HG02973 (cell line): ENCODE results near the gene XKRX.

Experiments used
- ATAC-seq: cut with Tn5 transposase; IDR thresholded peaks from one replicate; pipeline ENCODE4 v1.9.1; 2021; ENCODE audit warnings: moderate library complexity; ENCODE audit not compliant: unreplicated experiment

The XKRX gene

GRCh38 chrX:100928660-100929613 lies at the start of gene XKRX:
Gene XKRX, minus strand, starts transcription at chrX:100928917. Its CDS starts 613 bp downstream, at chrX:100928304.
- ATAC-seq, result peak; percentile 59

- ATAC-seq, result no peak
Observed at GRCh38 chrX:100976211-100976610, 47.5 kb upstream of the XKRX start.

DNA sequence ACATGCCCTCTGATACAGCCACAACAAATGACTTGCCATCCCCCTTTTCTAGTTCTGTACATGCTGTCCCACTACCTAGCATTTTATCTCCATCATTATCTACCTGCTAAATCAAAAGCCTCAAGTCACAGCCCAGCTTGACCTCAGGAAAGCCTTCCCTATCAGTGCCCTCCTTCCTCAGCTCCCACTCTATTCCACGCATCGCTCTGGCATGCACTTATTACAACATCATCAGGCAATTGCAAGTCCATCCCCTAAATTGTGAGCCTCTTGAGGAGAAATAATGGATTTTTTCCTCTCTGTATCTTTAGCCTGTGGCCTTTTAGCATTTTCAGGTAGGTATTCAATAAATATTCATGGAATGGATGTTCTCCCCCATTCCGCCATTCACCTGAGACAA lies 46.5 kb upstream of the XKRX start:
- ATAC-seq, result no peak

GRCh38 chrX:100973411-100973810 lies 44.7 kb upstream of the XKRX start:
- no peak for ATAC-seq

- no peak for ATAC-seq
Observed at GRCh38 chrX:100969936-100970335, 41.2 kb upstream of the XKRX start.

DNA sequence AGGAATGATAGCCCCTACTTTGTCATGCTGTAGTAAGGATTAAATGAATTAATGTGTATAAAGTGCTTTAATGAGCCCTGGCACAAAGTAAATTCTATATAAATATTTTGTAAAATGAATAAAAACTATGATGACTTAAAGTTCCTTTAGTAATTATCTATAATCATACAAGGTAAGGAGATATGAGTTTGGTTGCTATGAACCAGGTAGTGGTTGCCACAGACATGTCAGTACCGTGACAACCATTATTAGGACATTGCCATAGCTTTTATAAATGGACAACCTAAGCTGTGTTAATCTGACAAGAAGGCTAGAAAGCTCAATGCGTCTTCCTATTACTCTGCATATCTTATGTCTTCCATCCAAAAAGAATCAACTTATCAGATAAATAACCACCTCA lies 40.7 kb upstream of the XKRX start, which contains the start of gene ARL13A:
Gene ARL13A (plus strand): TSS at position 301 of the 400 bp plus-strand sequence. CDS start 3,982 bp downstream, outside the sequence.
- no peak for ATAC-seq

- ATAC-seq, result no peak
Observed at GRCh38 chrX:100964362-100964761, 35.6 kb upstream of the XKRX start.

- no peak for ATAC-seq
Observed at GRCh38 chrX:100962811-100963210, 34.1 kb upstream of the XKRX start.

DNA sequence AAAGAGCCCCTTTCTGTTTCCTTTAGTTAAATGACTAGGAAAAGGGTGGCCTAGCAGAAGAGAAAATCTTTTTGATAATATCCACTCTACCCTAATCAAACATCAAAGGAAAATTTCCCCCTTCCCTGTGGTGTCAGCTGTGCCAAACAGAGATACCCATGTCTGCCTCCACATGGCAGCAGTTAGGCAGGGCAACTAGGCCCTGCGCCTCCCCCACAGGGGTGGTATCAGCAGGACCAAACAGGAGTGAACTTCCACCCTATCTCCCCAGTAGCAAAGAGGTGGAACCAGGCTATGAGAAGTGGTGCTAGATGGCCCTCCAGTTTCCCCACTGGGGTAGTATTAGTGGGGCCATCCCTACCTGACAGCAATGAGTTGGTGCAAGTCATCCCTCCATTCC lies 19.8 kb upstream of the XKRX start:
- ATAC-seq, result no peak

GRCh38 chrX:100946299-100946927 lies 17.7 kb upstream of the XKRX start:
- ATAC-seq, result no peak

GRCh38 chrX:100944601-100945000 lies 15.9 kb upstream of the XKRX start:
- ATAC-seq, result no peak

GRCh38 chrX:100939333-100939732 lies 10.6 kb upstream of the XKRX start:
- ATAC-seq, result no peak

DNA sequence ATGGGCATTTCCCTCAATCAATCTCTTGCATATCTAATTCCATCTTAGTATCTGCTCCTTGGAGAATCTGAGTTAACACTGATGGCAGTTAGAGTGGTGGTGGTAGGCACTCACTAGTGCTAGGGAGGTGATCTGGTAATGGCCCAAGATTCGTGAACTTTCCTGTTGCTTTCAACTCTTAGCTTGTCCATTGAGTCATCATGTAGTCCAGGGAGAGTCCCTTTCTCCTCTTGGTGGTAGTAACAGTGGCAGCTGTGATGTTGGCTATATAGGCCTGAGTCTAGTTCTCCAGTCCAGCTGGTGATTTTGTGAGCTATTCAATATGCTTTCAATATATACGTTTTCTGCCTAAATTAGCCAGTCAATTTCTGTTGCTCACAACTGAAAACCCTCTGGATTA lies 7.0 kb upstream of the XKRX start:
- no peak for ATAC-seq

GRCh38 chrX:100931925-100932285 lies 3.2 kb upstream of the XKRX start:
- ATAC-seq, result peak; percentile 27

- ATAC-seq, result peak; percentile 85
Observed at GRCh38 chrX:100931218-100931924, 2.7 kb upstream of the XKRX start.

GRCh38 chrX:100926453-100926852 lies 2.3 kb downstream of the XKRX start:
- ATAC-seq, result no peak

GRCh38 chrX:100924375-100924774 lies 4.3 kb downstream of the XKRX start:
- ATAC-seq, result no peak

- ATAC-seq, result no peak
Observed at GRCh38 chrX:100915562-100915961, 13.2 kb downstream of the XKRX start.

GRCh38 chrX:100913111-100913510 lies 15.6 kb downstream of the XKRX start:
- no peak for ATAC-seq

DNA sequence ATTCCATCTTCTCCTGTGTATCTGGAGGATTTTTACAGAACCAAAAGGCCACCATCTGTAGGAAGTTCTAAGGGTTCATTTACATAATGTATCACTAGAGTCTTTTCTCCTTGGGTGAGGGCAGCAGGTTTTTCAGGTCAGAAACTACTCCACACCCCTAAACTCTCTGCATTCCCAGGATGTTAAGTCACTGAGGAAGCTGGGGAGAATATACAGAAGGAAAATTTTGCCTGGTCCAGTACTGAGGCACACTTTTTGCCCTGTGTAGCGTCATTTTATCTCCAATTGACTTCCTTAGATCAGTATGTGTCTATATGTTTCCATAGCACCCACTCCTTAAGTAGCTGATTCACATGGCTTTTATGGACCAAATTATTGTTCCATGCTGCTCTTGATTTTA lies 17.0 kb downstream of the XKRX start:
- ATAC-seq, result no peak

DNA sequence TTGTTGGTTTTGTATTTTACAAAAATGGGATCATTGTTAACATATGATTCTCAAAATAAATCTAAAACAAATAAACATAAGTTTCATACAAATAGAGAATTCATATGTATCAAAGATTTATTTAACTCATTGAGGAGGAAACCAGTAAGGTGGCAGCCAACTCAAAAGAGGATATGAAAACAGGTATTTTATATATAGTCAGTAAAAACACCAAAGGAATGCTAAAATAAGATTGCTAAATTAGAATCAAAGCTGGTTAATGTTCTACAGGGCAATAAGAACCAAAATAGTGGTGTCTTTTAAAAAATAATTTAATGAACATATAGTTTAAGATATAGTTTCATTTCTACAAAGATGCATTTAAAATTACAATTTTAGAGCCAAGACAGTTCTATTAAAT lies 23.1 kb downstream of the XKRX start:
- no peak for ATAC-seq

GRCh38 chrX:100904433-100904832 lies 24.3 kb downstream of the XKRX start:
- ATAC-seq, result no peak
